HepG2 (cell line): ENCODE measurements around the gene ZNF213. TPM values are rescaled to one million over a fixed set of nuclear protein-coding genes. Genes with fewer than 3 reads are reported as not detected.

ENCODE experiments used
- AHR ChIP-seq: IDR thresholded peaks from 2 replicates; pipeline ENCODE4 v1.6.1; 2018; ENCODE audit warnings: missing genetic modification reagents, missing compliant biosample characterization
- ASH2L ChIP-seq: fragments of 300-600, 200-600 bp; sonication (generic); IDR thresholded peaks from 2 replicates; pipeline ENCODE4 v1.7.0; 2017; ENCODE audit warnings: low read depth, mild to moderate bottlenecking, moderate library complexity, mixed read lengths, low read length; ENCODE audit not compliant: insufficient read length
- BRCA1 ChIP-seq: sonication (generic); formaldehyde crosslinking; IDR thresholded peaks from 2 replicates; pipeline ENCODE4 v1.4.0; 2020; ENCODE audit warnings: missing genetic modification reagents
- CHCHD3 ChIP-seq: sonication (generic); formaldehyde crosslinking; IDR thresholded peaks from 2 replicates; pipeline ENCODE4 v1.8.0; 2022; ENCODE audit warnings: mild to moderate bottlenecking, missing genetic modification reagents, moderate library complexity
- ELF1 ChIP-seq: sonication (generic); formaldehyde crosslinking; IDR thresholded peaks from 2 replicates; pipeline ENCODE4 v1.4.0; 2020; ENCODE audit warnings: missing genetic modification reagents
- JARID2 ChIP-seq: sonication (generic); formaldehyde crosslinking; IDR thresholded peaks from 2 replicates; pipeline ENCODE4 v1.8.1; 2023; ENCODE audit warnings: missing genetic modification reagents, inconsistent platforms; ENCODE audit not compliant: insufficient replicate concordance
- MEF2D ChIP-seq: sonication (generic); formaldehyde crosslinking; IDR thresholded peaks from 2 replicates; pipeline ENCODE4 v1.5.1; 2020; ENCODE audit warnings: mild to moderate bottlenecking, missing genetic modification reagents
- MEIS1 ChIP-seq: sonication (generic); formaldehyde crosslinking; IDR thresholded peaks from 2 replicates; pipeline ENCODE4 v1.9.0; 2021; ENCODE audit warnings: mild to moderate bottlenecking, missing genetic modification reagents, moderate library complexity, borderline replicate concordance
- NCOA1 ChIP-seq: sonication (generic); formaldehyde crosslinking; IDR thresholded peaks from 2 replicates; pipeline ENCODE4 v1.9.0; 2021; ENCODE audit warnings: missing genetic modification reagents
- SALL1 ChIP-seq: sonication (generic); formaldehyde crosslinking; IDR thresholded peaks from 2 replicates; pipeline ENCODE4 v1.8.0; 2022; ENCODE audit warnings: mild to moderate bottlenecking, missing genetic modification reagents
- SPEN ChIP-seq: sonication (generic); formaldehyde crosslinking; IDR thresholded peaks from 2 replicates; pipeline ENCODE4 v1.5.1; 2020; ENCODE audit warnings: low read depth, mild to moderate bottlenecking, missing genetic modification reagents
- TMF1 ChIP-seq: sonication (generic); formaldehyde crosslinking; IDR thresholded peaks from 2 replicates; pipeline ENCODE4 v1.8.1; 2022; ENCODE audit warnings: low read depth, missing genetic modification reagents
- XBP1 ChIP-seq: sonication (generic); formaldehyde crosslinking; IDR thresholded peaks from 2 replicates; pipeline ENCODE4 v1.5.0; 2020; ENCODE audit warnings: missing genetic modification reagents
- ZFP90 ChIP-seq: sonication (generic); formaldehyde crosslinking; IDR thresholded peaks from 2 replicates; pipeline ENCODE4 v1.8.0; 2022; ENCODE audit warnings: missing genetic modification reagents, mild to moderate bottlenecking, inconsistent platforms, borderline replicate concordance
- ZNF138 ChIP-seq: sonication (generic); formaldehyde crosslinking; IDR thresholded peaks from 2 replicates; pipeline ENCODE4 v1.5.0; 2020; ENCODE audit warnings: mild to moderate bottlenecking, low read depth, missing genetic modification reagents
- ZNF569 ChIP-seq: sonication (generic); formaldehyde crosslinking; IDR thresholded peaks from 2 replicates; pipeline ENCODE4 v1.5.0; 2020; ENCODE audit warnings: mild to moderate bottlenecking, missing genetic modification reagents, moderate library complexity, borderline replicate concordance
- ZNF720 ChIP-seq: sonication (generic); formaldehyde crosslinking; IDR thresholded peaks from 2 replicates; pipeline ENCODE4 v1.4.0; 2020; ENCODE audit warnings: missing genetic modification reagents
- ZNF776 ChIP-seq: sonication (generic); formaldehyde crosslinking; IDR thresholded peaks from 2 replicates; pipeline ENCODE4 v1.4.0; 2020; ENCODE audit warnings: mild to moderate bottlenecking, missing genetic modification reagents
- polyA plus RNA-seq, 8 experiments: library from polyadenylated mRNA; depleted of rRNA in 3 of 8; stranded (reverse) in 7 of 8; unstranded in 1 of 8; fragments of >200 nt; fragmentation: Illumina TruSeq in 4 of 8; extraction: Trizol in 4 of 8; gene quantifications; 2 replicates each; pipeline versions ENCODE4 v1.2.1 to v1.2.3, GENCODE V29; 2011 to 2016; ENCODE audit warnings: low read depth in 4 of 8, missing spikeins in 1 of 8, mixed read lengths in 1 of 8; ENCODE audit not compliant: insufficient read depth in 1 of 8
- total RNA-seq, 5 experiments: library from RNA; depleted of rRNA; stranded (reverse); fragments of >200 nt; fragmentation: Illumina TruSeq; extraction: Trizol; gene quantifications; 2 replicates each; pipeline ENCODE4 v1.2.3, GENCODE V29; 2016; ENCODE audit warnings: low read depth in 1 of 5
- TF ChIP-seq, protein P1 (sequence below): IDR thresholded peaks from 2 replicates; pipeline ENCODE4 v1.6.1; 2012; ENCODE audit warnings: low read depth, low read length, improper control_type of control experiment
- TF ChIP-seq, protein P2 (sequence below): sonication (generic); formaldehyde crosslinking; IDR thresholded peaks from 2 replicates; pipeline ENCODE4 v1.5.0; 2020; ENCODE audit warnings: missing genetic modification reagents
- TF ChIP-seq, protein P3 (sequence below): sonication (generic); formaldehyde crosslinking; IDR thresholded peaks from 2 replicates; pipeline ENCODE4 v1.9.0; 2021; ENCODE audit warnings: missing genetic modification reagents, borderline replicate concordance
- TF ChIP-seq, protein P4 (sequence below): sonication (generic); formaldehyde crosslinking; IDR thresholded peaks from 2 replicates; pipeline ENCODE4 v1.5.1; 2020; ENCODE audit warnings: missing genetic modification reagents, mild to moderate bottlenecking, borderline replicate concordance

The ZNF213 gene
- total and polyA plus RNA-seq, 2 of the 13 experiments (the other 11 are each of a cell fraction or from before 2014, with no cell fraction given) = 0.59 to 0.97 TPM

DNA sequence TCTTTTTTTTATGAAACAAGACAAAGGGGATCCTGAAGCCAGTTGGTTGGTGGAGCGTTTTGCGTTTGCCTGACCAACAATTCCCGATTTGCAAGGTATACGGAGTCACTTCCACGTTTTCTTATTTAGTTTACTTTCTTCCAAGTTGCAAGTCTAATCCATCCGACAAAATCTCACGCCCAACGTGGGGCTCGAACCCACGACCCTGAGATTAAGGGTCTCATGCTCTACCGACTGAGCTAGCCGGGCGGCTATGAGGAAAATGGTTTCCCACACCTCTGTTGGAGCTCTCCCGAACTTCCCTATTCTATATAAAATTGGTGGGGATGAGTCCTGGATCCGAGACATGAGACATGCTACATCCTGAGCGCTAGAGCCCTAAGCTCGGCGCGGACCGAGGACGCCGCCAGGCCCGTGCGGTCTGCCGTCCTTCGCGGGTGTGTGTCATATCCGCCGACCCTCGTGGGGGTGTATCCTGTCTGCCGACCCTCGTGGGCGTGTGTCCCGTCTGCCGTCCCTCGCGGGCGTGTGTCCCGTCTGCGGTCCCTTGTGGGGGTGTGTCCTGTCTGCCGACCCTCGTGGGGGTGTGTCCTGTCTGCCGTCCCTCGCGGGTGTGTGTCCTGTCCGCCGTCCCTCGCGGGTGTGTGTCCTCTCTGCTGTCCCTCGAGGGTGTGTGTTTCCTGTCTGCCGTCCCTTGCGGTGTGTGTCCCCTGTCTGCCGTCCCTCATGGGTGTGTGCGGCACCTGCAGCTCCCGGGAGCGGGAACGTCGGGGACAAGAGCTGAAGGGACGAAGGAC is 22.6 kb downstream of the ZNF213 start (continued):
- TF ChIP-seq MEIS1 (CRISPR knock-in tag) (no peak), XBP1 (CRISPR knock-in tag) (no peak), ZNF138 (CRISPR knock-in tag) (0 out of 2 replicates have a peak, but pooled peaks have one; percentile 49), AHR (peak; percentile 23), JARID2 (CRISPR knock-in tag) (no peak), SALL1 (CRISPR knock-in tag) (peak; percentile 36; the same call in 1 of the 2 replicates), CHCHD3 (CRISPR knock-in tag) (0 out of 2 replicates have a peak, but pooled peaks have one; percentile 68), ZNF569 (CRISPR knock-in tag) (no peak), TMF1 (CRISPR knock-in tag) (no peak), ELF1 (CRISPR knock-in tag) (no peak; the same call in 1 of the 2 replicates), SPEN (CRISPR knock-in tag) (no peak), NCOA1 (no peak), ZNF776 (no peak), MEF2D (CRISPR knock-in tag) (peak; percentile 3; the same call in 1 of the 2 replicates), ZNF720 (CRISPR knock-in tag) (no peak), ASH2L (no peak), BRCA1 (CRISPR knock-in tag) (0 out of 2 replicates have a peak, but pooled peaks have one; percentile 18), ZFP90 (0 out of 2 replicates have a peak, but pooled peaks have one; percentile 82)
- TF ChIP-seq, protein P1, sequence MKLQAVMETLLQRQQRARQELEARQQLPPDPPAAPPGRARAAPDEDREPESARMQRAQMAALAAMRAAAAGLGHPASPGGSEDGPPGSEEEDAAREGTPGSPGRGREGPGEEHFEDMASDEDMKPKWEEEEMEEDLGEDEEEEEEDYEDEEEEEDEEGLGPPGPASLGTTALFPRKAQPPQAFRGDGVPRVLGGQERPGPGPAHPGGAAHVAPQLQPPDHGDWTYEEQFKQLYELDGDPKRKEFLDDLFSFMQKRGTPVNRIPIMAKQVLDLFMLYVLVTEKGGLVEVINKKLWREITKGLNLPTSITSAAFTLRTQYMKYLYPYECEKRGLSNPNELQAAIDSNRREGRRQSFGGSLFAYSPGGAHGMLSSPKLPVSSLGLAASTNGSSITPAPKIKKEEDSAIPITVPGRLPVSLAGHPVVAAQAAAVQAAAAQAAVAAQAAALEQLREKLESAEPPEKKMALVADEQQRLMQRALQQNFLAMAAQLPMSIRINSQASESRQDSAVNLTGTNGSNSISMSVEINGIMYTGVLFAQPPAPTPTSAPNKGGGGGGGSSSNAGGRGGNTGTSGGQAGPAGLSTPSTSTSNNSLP = peak; percentile 89
- TF ChIP-seq, protein P2, sequence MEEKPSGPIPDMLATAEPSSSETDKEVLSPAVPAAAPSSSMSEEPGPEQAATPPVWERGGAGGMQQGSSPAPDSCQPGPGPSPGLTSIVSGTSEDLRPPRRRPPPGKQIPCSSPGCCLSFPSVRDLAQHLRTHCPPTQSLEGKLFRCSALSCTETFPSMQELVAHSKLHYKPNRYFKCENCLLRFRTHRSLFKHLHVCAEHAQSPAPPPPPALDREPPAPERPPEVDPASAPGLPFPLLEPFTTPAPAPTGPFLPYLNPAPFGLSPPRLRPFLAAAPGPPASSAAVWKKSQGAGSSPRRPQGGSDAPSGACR (CRISPR knock-in tag) = peak; percentile 73; the same call in 1 of the 2 replicates
- TF ChIP-seq, protein P3, sequence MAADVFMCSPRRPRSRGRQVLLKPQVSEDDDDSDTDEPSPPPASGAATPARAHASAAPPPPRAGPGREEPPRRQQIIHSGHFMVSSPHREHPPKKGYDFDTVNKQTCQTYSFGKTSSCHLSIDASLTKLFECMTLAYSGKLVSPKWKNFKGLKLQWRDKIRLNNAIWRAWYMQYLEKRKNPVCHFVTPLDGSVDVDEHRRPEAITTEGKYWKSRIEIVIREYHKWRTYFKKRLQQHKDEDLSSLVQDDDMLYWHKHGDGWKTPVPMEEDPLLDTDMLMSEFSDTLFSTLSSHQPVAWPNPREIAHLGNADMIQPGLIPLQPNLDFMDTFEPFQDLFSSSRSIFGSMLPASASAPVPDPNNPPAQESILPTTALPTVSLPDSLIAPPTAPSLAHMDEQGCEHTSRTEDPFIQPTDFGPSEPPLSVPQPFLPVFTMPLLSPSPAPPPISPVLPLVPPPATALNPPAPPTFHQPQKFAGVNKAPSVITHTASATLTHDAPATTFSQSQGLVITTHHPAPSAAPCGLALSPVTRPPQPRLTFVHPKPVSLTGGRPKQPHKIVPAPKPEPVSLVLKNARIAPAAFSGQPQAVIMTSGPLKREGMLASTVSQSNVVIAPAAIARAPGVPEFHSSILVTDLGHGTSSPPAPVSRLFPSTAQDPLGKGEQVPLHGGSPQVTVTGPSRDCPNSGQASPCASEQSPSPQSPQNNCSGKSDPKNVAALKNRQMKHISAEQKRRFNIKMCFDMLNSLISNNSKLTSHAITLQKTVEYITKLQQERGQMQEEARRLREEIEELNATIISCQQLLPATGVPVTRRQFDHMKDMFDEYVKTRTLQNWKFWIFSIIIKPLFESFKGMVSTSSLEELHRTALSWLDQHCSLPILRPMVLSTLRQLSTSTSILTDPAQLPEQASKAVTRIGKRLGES (CRISPR knock-in tag) = no peak
- TF ChIP-seq, protein P4, sequence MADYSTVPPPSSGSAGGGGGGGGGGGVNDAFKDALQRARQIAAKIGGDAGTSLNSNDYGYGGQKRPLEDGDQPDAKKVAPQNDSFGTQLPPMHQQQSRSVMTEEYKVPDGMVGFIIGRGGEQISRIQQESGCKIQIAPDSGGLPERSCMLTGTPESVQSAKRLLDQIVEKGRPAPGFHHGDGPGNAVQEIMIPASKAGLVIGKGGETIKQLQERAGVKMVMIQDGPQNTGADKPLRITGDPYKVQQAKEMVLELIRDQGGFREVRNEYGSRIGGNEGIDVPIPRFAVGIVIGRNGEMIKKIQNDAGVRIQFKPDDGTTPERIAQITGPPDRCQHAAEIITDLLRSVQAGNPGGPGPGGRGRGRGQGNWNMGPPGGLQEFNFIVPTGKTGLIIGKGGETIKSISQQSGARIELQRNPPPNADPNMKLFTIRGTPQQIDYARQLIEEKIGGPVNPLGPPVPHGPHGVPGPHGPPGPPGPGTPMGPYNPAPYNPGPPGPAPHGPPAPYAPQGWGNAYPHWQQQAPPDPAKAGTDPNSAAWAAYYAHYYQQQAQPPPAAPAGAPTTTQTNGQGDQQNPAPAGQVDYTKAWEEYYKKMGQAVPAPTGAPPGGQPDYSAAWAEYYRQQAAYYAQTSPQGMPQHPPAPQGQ (CRISPR knock-in tag) = no peak
